Measurements from ENCODE around the gene RNF123.
A peak's percentile ranks its signal among the peaks of the same experiment; 100 is the strongest.

RNF123 gene

GRCh38 chr3:49689046-49689907 is at the start of gene RNF123, which contains the start of gene MST1:
Gene RNF123 (plus strand): TSS chr3:49689557. CDS start chr3:49691166, 1,609 bp downstream.
Gene MST1 (minus strand): TSS chr3:49689474. CDS start chr3:49688691, 783 bp downstream.
- TF ChIP-seq FOXM1 (IDR thresholded peaks at IDR 0.05; ENCODE audit: borderline replicate concordance, low read depth) (0 out of 2 replicates have a peak, but pooled peaks have one; percentile 20), MAX (IDR thresholded peaks at IDR 0.05) (peak; percentile 68), EGR1 (IDR thresholded peaks at IDR 0.05) (no peak), TCF12 (IDR thresholded peaks at IDR 0.05; ENCODE audit: low read depth) (no peak), TEAD4 (IDR thresholded peaks at IDR 0.05) (no peak; the same call in 1 of the 2 replicates), CREB1 (IDR thresholded peaks at IDR 0.05; ENCODE audit: low read depth) (no peak), EP300 (IDR thresholded peaks at IDR 0.05; ENCODE audit: borderline replicate concordance) (0 out of 2 replicates have a peak, but pooled peaks have one; percentile 11), YY1 (IDR thresholded peaks at IDR 0.05; ENCODE audit: low read depth) (no peak; the same call in 1 of the 2 replicates), ZBTB7A (IDR thresholded peaks at IDR 0.05; ENCODE audit: low read depth) (0 out of 2 replicates have a peak, but pooled peaks have one; percentile 20), REST (IDR thresholded peaks at IDR 0.05; ENCODE audit: low read depth) (0 out of 2 replicates have a peak, but pooled peaks have one; percentile 4), RAD21 (IDR thresholded peaks at IDR 0.05; ENCODE audit: low read depth) (no peak), USF1 (IDR thresholded peaks at IDR 0.05) (no peak), TAF1 (IDR thresholded peaks at IDR 0.05; ENCODE audit: low read depth) (peak; percentile 72), CEBPB (IDR thresholded peaks at IDR 0.05) (no peak), NFIC (IDR thresholded peaks at IDR 0.05) (peak; percentile 46; the same call in 1 of the 2 replicates)

- no peak for TF ChIP-seq NFIC (IDR thresholded peaks at IDR 0.05)
- TF ChIP-seq MAX (IDR thresholded peaks at IDR 0.05) = no peak
- no peak for TF ChIP-seq FOXM1 (IDR thresholded peaks at IDR 0.05; ENCODE audit: borderline replicate concordance, low read depth)
- TF ChIP-seq CEBPB (IDR thresholded peaks at IDR 0.05) = no peak
These were observed 48.1 kb upstream of the RNF123 start for GRCh38 chr3:49641292-49641691.

- TF ChIP-seq FOXM1 (IDR thresholded peaks at IDR 0.05; ENCODE audit: borderline replicate concordance, low read depth) (no peak), CEBPB (IDR thresholded peaks at IDR 0.05) (no peak), RAD21 (IDR thresholded peaks at IDR 0.05; ENCODE audit: low read depth) (no peak), EGR1 (IDR thresholded peaks at IDR 0.05) (no peak), TAF1 (IDR thresholded peaks at IDR 0.05; ENCODE audit: low read depth) (no peak), REST (IDR thresholded peaks at IDR 0.05; ENCODE audit: low read depth) (no peak), MAX (IDR thresholded peaks at IDR 0.05) (no peak), TCF12 (IDR thresholded peaks at IDR 0.05; ENCODE audit: low read depth) (no peak), YY1 (IDR thresholded peaks at IDR 0.05; ENCODE audit: low read depth) (no peak), ZBTB7A (IDR thresholded peaks at IDR 0.05; ENCODE audit: low read depth) (no peak), EP300 (IDR thresholded peaks at IDR 0.05; ENCODE audit: borderline replicate concordance) (no peak)
These were observed 47.2 kb upstream of the RNF123 start for GRCh38 chr3:49641921-49642707.

- TF ChIP-seq ZBTB7A (IDR thresholded peaks at IDR 0.05; ENCODE audit: low read depth) = no peak
- TF ChIP-seq REST (IDR thresholded peaks at IDR 0.05; ENCODE audit: low read depth) = no peak
- TF ChIP-seq YY1 (IDR thresholded peaks at IDR 0.05; ENCODE audit: low read depth) = no peak
- TF ChIP-seq TCF12 (IDR thresholded peaks at IDR 0.05; ENCODE audit: low read depth) = no peak
- no peak for TF ChIP-seq MAX (IDR thresholded peaks at IDR 0.05)
- TF ChIP-seq TAF1 (IDR thresholded peaks at IDR 0.05; ENCODE audit: low read depth) = no peak
- TF ChIP-seq EP300 (IDR thresholded peaks at IDR 0.05; ENCODE audit: borderline replicate concordance) = no peak
- TF ChIP-seq CEBPB (IDR thresholded peaks at IDR 0.05) = no peak
- no peak for TF ChIP-seq NFIC (IDR thresholded peaks at IDR 0.05)
- TF ChIP-seq USF1 (IDR thresholded peaks at IDR 0.05) = no peak
- TF ChIP-seq RAD21 (IDR thresholded peaks at IDR 0.05; ENCODE audit: low read depth) = no peak
- TF ChIP-seq EGR1 (IDR thresholded peaks at IDR 0.05) = no peak
- no peak for TF ChIP-seq CREB1 (IDR thresholded peaks at IDR 0.05; ENCODE audit: low read depth)
- no peak for TF ChIP-seq TEAD4 (IDR thresholded peaks at IDR 0.05)
- TF ChIP-seq FOXM1 (IDR thresholded peaks at IDR 0.05; ENCODE audit: borderline replicate concordance, low read depth) = no peak
These were observed 46.6 kb upstream of the RNF123 start for GRCh38 chr3:49642708-49643145.

Measured in Ishikawa (cell line).